NCI-H2196 treated with DMSO at 0.1 percent for 48 hours (cell line): Measurements from ENCODE around the gene KIAA1210.

Source experiments
- DNase-seq: peaks from one replicate; lab custom pipeline; 2025; ENCODE audit not compliant: unreplicated experiment; lab: John Stamatoyannopoulos, UW

The KIAA1210 gene

DNA sequence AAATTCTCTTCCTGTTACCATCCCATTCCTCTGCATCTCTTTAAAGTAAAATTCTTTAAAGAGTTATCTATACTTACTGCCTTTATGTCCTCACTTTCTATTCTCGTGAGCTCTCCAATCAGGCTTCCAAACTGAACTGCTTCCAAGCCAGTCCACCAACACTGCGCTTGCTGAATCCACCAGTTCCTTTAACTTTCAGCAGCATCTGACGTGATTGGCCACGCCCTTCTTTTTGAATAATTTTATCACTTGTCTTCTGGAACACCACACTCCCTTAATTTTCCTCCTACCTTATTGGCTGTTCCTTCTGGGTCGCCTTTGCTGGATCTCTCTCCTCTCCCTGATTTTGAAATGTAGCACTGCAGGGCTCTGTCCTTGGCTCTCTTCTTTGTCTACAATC is at the start of gene KIAA1210:
TSS of gene KIAA1210 (minus strand) at position 163 of the 400 bp plus-strand sequence. CDS start 4,170 bp downstream, outside the sequence.
- DNase-seq: no peak

DNA sequence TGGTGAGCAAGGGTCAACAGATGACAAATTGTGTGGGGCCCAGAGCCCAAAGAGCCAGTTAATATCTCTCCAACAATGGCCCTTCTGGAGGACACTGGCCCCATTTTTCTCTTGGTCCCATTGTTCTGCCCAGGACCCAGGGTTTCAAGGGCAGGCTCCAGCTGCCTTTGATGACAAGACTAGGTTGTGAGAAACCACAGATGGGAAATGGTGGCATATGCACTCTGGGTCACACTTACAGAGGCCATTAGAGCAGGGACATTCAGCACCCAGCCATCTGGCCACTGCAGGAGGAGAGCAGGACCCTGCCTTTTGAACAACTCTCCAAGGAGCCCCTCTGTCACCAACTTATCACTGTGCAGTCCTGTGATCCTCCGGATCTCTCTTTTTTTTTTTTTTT is 49.7 kb upstream of the KIAA1210 start:
- no peak for DNase-seq

DNA sequence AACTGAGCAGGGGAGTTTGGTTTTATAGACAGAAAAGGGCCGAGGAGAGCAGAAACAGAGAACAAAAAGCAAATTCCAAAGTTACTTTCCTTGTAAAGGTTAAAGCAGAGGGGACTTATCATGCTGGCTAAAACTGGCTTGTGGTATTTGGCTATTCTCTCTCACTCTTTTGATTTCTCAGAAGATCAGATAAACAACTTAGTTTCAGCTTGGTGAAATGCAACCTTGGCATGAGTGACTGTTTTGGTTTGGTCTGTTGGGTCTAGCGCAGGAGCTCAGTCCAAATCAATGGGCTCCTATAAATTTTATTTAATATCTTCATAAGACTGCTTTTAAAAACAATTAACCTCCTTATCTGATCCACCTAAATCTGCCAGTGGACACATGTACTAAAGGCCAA is 47.3 kb upstream of the KIAA1210 start:
- DNase-seq: no peak

DNA sequence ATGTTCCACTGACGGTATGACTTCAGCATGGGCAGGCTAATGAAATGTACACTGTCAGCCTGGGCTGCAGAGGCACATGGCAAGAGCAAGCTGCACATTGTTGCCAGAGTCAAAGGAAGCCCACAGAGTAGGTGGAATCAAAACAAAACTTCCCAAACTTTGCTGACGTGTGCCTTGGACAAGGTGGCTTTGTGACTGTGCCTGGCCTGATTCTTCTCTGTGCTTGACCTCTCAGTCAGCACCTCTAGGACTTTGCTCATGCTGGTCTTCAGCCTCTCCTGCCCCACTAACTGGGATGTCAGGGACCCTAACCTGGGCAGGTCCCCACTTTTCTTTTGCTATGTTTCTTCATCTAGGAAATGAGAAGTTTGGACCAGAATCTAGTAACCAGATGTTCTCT is 40.5 kb upstream of the KIAA1210 start:
- DNase-seq: no peak

DNA sequence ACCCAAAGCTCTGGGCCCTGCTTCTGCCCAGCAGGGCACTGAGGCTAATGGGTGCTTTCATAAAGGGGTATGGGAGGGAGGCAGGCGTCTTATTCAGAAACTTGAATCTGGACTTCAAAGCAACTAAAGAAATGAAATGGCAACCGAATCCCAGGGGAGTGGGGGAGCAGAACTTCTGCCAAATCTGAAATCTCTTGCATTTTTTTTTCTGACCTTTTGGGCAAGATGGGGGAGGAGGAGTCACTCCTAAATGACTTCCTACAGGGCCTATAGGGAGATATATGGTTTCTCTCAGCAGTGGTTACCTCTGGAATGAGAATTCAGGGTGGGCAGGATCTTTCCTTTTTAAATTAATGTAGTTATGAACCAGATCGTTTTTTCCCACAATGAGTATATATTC is 30.6 kb upstream of the KIAA1210 start:
- no peak for DNase-seq

DNA sequence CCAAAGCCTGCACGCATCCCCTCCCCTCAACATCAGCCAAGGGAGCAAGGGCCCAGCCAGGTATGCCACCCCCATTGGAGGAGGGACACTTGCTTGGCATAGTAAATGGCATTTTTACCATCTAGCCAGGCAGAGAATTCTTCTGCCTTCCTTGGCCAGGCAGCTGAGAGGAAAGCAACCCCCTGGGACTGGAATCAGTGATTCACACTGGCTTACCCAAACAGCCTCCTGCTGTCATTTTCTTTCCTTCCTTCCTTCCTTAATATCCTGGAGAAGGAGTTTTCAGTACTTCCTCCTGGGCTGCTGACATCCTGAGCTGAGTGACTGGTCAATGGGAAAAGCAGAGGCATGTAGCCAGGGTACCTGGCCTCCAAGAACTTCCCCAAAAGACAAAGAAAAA is 28.6 kb upstream of the KIAA1210 start:
- no peak for DNase-seq

DNA sequence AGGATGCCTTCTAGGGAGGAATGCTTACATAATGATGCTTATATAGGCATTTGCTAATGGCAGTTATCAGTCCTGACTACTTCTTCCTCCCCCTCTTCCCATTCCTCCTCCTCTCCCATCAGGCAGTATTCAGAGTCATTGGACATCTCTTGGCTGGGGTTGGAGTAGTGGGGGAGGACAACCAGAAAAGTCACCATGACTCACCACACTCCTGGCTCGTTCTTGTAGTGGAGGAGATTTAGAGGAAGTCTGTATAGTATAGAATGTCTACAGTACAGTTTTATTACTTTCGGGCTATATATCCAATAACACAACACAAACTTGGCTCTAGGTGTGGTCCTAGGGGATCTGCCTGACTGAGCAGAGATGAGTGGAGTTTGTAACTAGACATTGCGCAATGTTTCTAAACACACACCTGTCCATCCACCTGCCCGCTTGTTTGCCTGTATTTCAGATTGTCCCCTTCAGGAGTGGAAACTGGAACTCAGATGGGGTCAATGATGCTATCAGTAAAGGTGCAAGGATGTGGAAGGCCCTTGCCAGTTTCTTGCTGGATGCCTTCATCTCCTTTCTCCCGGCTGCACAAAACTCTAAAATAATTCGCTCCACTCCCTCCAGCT is 27.9 kb upstream of the KIAA1210 start:
- DNase-seq: no peak

DNA sequence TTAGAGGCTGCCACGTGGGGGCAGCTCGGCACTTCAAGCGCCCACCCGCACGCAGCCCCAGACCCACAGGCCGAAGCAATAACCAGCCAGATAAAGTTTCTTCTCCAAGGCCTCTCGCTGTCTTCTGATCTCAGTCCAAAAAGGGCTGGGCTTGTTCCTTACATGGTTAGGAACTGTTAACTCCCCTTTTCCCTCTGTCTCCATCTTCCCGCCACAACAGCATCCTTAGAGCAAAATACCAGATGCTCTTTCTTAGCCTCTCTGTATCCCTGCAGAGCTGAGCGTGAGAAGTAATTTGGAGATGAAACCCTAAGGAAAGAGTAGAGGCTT is 23.4 kb upstream of the KIAA1210 start:
- DNase-seq: no peak

DNA sequence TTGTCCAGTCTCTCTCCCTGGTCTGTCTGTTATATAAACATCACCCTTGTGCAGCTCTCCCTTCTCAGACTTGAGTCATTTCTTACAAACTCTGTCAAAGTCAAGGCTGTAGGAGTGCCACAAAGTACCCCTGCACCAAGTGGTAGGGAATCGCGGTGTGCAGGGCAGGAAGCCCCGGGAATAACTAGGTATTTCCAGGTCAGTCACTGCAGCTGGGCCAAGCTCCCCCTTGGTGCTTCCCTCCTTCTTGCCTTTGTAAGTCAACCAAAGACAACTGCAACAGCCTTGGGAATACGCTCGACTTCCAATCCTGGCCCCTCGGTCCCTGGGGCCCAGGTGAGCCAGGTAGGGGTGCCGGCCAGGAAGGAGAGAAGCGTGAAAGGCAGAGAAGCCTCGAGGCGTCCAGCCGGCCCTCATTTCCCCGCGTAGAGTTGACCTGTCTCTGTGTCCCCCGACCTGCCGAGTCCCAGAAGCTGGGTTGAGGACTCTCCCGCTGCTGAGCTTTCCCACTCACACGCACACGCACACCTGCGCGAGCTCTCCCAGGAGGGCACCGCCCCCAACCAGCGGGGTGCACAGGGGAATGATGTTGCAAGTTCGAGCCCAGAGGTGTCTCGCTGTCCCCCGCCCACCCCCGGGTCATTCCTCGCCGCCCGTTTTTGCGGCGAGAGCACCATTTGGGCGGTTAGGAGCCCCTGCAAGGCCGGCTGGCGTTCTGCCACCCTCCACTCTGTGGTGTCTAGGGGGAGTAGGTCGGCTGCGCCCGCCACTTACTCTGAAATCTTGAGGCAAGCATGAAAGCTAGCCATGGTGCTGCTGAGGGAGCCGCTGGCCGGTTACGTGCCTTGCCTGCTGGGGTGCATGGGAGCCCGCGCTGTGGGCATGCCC is 22.8 kb upstream of the KIAA1210 start:
- DNase-seq: no peak

DNA sequence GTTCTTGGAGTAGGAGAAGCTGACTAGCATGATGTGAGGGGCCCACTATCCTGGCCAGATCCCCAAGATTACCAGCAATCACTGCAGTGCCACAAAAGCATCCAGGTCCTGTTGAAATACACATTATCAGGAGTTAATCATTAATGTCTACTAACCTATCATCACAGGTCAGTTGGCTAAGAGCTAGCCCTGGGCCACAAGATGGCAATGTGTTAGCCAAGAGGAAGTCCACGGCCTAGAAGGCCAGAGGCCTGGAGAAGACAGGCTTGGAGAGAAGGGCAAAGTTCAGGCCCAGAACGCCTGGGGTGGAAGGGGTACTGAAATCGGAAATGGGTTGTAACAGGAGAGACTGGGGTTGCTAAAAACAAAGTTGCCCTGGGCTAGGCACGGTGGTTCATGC is 19.9 kb upstream of the KIAA1210 start:
- no peak for DNase-seq

DNA sequence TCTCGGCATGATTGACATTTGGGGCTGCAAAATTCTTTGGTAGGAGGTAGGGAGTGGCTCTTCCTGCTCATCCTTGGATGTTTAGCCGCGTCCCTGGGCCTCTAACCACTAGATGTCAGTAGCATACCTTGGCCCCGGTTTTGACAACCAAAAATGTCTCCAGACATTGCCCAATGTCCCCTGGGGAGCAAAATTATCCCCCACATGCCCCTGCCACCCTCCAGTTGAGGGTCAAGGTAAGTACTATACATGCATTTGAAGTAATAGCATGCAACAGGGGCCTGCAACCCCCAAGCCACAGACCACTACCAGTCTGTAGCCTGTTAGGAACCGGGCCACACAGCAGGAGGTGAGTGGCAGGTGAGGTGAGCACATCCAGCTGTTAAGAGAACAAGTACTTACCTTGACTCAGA is 17.6 kb upstream of the KIAA1210 start:
- no peak for DNase-seq

DNA sequence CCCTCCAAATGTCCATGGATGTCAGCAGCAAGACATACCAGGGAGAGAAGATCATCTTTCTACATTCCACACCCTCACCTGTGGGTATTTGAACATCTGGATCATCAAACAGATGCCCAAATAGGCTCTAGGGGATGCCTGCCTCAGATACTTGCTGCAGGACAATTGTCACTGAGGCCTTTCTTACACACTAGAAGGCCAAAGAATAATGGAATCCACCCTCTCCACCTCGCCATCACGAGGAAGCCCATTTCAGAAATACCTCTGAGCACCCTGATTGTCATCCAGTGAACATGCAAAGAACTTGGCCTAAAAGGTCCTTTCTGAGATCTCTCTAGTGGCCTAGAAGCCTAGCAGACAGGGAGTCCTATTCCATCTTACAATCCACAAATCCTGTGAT is 6.9 kb upstream of the KIAA1210 start:
- DNase-seq: no peak

DNA sequence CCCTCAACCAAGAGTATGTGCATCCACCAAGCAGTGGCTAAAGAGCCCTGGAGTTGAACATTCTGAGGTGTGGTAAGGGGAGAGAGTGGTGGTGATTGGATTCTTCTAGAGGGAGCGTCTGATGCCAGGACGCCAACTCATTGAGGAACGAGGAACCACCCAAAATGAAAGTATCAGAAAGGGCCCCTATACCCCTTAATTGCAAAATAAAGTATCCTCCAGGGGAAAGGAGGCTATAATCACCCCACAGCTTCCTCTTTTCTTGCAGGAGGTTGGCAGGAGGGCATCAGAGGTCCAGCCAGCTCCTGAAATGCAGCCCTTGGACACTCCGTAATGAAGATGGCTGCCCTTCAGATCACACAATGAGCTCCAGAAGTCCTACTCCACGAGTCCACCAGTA is 5.3 kb upstream of the KIAA1210 start:
- DNase-seq: no peak

DNA sequence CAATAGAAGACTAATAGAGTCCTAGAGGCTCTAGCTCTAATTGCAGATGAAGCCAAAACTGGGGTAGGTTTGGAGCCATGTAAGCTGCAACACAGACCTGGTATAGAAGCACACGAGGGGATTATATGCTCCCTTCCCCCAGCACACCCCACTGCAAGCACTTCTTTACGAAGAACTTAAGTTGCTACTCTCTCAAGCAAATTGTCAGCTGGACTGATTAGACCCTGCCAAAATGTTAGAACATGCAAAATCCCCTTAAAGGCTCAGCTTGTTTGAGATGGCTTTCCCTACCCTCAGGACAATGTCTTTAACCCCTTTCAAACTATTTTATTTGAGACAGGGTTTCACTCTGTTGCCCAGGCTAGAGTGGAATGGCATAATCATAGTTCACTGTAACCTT is 4.7 kb upstream of the KIAA1210 start:
- DNase-seq: no peak

DNA sequence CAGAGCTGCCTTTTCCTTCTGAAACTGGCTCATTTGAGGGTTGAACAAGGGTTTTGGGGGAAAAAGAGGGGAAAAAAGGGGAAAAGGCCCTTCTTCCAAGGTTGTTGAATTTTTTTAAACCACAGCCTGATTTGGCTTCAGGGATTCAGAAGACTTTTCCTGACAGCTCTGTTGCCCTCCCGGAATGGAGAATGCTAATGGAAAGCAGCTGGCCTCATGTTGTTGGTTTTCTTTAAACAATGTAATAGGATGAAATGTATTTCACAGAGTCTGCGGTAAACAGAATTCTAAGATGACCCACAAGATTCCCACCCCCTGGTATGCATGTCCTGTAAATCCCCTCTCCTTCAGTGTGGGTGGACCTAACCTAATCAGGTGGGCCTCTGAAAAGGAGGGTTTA is 3.3 kb upstream of the KIAA1210 start:
- DNase-seq: no peak

DNA sequence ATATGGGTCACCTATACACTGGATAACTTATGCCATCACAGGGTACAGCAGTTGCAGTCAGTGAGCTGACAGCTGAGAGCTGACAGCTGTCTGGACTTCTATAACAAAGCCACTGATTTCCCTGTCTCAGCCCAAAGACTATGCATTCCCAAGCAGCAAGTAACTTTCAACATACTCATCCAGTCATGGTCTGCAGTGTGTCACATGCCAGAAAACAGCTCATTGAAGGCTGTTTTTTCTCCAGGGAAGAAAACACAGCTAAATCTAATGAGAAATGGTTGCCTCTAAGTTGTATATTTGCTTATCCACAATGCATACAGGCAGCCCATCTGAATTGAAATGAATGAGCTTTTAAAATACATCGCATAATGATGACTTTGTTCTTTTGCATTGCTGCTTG is 6.3 kb downstream of the KIAA1210 start:
- DNase-seq: no peak

DNA sequence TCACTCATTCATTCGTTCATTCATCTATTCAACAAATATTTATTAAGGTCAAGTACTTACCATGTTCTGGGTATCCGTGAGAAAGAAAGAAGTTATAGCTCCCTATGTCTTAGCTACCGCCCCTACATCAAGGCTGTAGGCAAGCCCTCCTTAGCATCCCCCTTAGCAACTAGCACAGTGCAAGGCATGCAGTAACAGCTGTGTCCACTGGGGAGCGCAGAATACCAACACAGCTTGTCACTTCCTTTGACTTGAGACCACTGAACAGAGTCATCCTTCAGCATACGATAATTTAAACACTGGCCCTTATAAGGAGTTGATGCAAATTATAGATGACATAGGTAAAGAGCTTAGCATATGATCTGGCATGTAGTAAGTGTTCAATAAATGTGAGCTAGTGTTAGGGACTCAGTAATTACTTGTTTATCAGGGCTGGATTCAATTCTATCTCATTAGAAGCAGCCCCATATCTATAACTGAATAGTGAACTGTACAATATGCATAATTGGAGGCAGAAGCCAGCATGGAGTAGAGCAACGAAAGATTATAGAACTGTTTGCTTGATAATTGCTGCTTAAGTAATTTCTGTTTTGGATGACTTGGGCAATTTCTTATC is 8.7 kb downstream of the KIAA1210 start:
- no peak for DNase-seq

DNA sequence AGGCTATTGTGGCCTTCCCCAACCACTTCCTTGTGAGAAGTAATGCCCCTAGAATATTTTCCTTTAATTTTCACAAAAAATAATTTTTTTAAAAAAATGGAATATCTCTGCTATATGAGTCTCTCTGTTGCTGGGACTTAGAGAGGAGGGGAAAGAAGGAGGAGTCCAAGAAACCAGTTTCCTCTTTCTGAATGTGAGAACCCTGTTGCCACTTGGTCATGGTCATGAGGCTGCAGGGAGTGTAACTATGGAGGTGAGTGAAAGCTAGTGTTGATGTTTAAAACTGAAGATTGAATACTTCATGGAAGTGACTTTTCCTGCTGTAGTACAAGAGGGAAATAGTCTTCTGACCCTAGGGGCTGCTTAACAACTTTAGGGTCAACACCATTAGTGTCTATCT is 20.4 kb downstream of the KIAA1210 start:
- DNase-seq: no peak

DNA sequence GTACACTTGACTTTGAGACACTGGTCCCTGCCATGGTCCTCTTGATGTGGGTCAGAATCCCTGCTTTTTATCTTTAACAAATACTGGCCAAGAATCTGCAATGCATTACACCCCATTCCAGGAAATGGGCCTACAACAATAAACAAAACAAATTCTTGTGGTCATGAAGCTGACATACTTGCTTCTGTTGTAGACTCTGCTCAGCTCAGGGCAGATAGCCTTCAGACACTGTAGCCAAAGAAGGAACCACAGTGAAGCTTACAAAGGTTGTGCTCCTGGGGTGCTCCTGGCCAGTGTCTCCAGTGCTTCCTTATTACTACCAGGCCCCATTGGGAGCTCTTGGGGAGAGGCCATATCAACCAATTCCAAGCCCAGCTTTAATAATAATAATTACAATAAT is 21.8 kb downstream of the KIAA1210 start:
- DNase-seq: no peak

DNA sequence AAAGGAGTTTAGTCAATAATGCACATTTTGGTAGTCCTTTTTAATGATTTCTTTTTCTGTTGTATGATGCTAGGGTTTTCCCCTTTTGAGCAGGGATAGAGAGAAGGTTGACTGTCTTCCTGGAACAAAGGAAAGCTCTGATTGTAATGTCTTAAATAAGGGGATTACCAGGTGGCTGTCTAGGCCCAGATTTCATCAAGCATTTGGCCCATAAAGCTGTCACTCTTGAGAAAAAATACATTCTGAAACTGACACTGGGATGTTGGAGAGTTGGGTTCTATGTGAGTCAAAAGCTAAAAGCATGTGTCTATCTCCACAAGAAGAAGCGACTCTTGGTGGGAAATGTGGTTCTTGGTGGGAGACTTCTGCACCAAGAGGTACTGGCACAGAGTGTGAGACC is 26.4 kb downstream of the KIAA1210 start:
- DNase-seq: no peak

DNA sequence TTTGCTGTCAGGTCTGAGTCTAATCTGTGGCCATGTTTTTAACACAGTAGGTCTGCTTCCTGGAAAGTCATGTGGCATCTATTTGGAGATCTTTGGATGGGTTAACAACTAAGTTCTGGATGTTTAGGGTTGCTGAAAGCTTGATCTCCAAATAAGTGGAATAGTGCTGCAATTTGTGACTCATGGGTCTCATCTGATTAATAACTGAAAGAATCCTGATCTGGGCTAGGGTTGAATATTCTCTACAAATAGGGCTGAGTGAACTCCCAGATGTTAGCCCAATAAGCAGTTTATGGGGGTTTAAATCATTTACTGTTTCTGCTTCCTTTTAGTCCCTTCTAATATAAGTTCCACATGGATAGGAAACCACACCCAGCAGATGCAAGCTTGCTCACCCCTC is 31.7 kb downstream of the KIAA1210 start:
- DNase-seq: no peak

DNA sequence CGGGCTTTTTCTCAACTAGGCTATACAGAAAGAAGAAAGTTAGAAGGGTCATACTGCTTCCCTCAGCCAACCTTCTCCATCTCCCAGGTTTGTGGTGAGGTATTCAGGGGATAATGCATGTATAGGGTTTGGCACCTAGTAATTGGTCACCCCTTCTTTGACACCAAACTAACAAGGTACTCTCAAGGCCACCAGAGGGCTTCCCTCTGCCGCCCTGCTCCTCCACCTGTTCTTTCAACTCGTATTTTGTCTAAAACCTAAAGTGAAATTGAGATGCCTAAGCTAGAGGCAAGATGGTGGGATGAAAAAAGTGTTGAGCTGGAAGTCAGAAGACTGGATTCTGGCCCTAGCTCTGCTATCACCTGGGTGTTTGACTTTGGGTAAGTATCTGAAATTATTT is 32.8 kb downstream of the KIAA1210 start:
- DNase-seq: no peak
